Fibroblast of lung (primary cell): ENCODE measurements around the gene GRK1. TPM values are rescaled to one million over a fixed set of nuclear protein-coding genes. Genes with fewer than 3 reads are reported as not detected.

Experiments
- DNase-seq, 2 donors: peaks; one replicate each; pipeline versions ENCODE4 v3.0.0 to v3.0.0-alpha.2; 2010; ENCODE audit warnings: low read depth in 2 of 2
- H2AFZ ChIP-seq: 2 replicates; pipeline ENCODE4 v1.5.1; 2012; ENCODE audit warnings: low read length, control low read depth, inconsistent platforms
- H3K27ac ChIP-seq: 2 replicates; pipeline ENCODE4 v1.5.1; 2011; ENCODE audit warnings: low read length, control low read depth; ENCODE audit not compliant: insufficient read depth
- H3K27me3 ChIP-seq: 2 replicates; pipeline ENCODE4 v1.5.1; 2011; ENCODE audit warnings: mild to moderate bottlenecking, low read length; ENCODE audit not compliant: control insufficient read depth, insufficient read depth
- H3K36me3 ChIP-seq: 2 replicates; pipeline ENCODE4 v1.5.1; 2011; ENCODE audit warnings: low read length; ENCODE audit not compliant: control insufficient read depth, insufficient read depth
- H3K4me1 ChIP-seq: 2 replicates; pipeline ENCODE4 v1.5.1; 2011; ENCODE audit warnings: low read length; ENCODE audit not compliant: control insufficient read depth, insufficient read depth; ENCODE audit errors: extremely low read depth
- H3K4me2 ChIP-seq: 2 replicates; pipeline ENCODE4 v1.5.1; 2011; ENCODE audit warnings: low read length, control low read depth; ENCODE audit not compliant: insufficient read depth; ENCODE audit errors: extremely low read depth
- H3K4me3 ChIP-seq, 4 experiments: fragments of 200-600 bp in 1 of 4; sonication (generic) in 1 of 4; replicated peaks in 1 of 4; 2 replicates each; pipeline ENCODE4 v1.5.1; 2011 to 2016; ENCODE audit warnings: low read length in 4 of 4, low read depth in 3 of 4, mild to moderate bottlenecking in 3 of 4, control low read depth in 2 of 4, inconsistent platforms in 1 of 4, mixed read lengths in 1 of 4; ENCODE audit not compliant: insufficient read depth in 1 of 4; ENCODE audit errors: control extremely low read depth in 1 of 4
- H3K79me2 ChIP-seq: 2 replicates; pipeline ENCODE4 v1.5.1; 2012; ENCODE audit warnings: mild to moderate bottlenecking, low read length, inconsistent platforms; ENCODE audit not compliant: control insufficient read depth, insufficient read depth
- H3K9ac ChIP-seq: 2 replicates; pipeline ENCODE4 v1.5.1; 2011; ENCODE audit warnings: mild to moderate bottlenecking, low read length, control low read depth; ENCODE audit not compliant: insufficient read depth
- H3K9me3 ChIP-seq: 2 replicates; pipeline ENCODE4 v1.5.1; 2012; ENCODE audit warnings: low read depth, low read length; ENCODE audit not compliant: control insufficient read depth, insufficient read depth
- H4K20me1 ChIP-seq: 2 replicates; pipeline ENCODE4 v1.5.1; 2011; ENCODE audit warnings: low read length; ENCODE audit not compliant: control insufficient read depth, insufficient read depth; ENCODE audit errors: extremely low read depth
- EZH2 ChIP-seq: IDR thresholded peaks from 2 replicates; pipeline ENCODE4 v1.5.1; 2012; ENCODE audit warnings: low read length, control low read depth, mild to moderate bottlenecking; ENCODE audit errors: missing control alignments
- polyA plus RNA-seq, 2 donors: library from polyadenylated mRNA; depleted of rRNA in 1 of 2; stranded (reverse) in 1 of 2; unstranded in 1 of 2; fragments of >200 nt; gene quantifications; 2 replicates each; pipeline ENCODE4 v1.2.1, GENCODE V29; 2011 to 2012; ENCODE audit warnings: missing spikeins in 1 of 2
- total RNA-seq: library from RNA; depleted of rRNA; stranded (reverse); fragments of >200 nt; gene quantifications from 2 replicates; pipeline ENCODE4 v1.2.1, GENCODE V29; 2014
- TF ChIP-seq, protein P1 (sequence below), 2 donors: IDR thresholded peaks in 1 of 2; conservative IDR thresholded peaks in 1 of 2; 1 replicate in 1 of 2; 2 replicates in 1 of 2; pipeline ENCODE4 v1.5.1; 2011 to 2012; ENCODE audit warnings: low read length in 2 of 2, control low read depth in 1 of 2, inconsistent platforms in 1 of 2, low read depth in 1 of 2, mild to moderate bottlenecking in 1 of 2

Gene GRK1
- total and polyA plus RNA-seq, 2 donors (not counting 1 experiment from before 2014, with no cell fraction given): 0.17 TPM; not detected in 1

DNA sequence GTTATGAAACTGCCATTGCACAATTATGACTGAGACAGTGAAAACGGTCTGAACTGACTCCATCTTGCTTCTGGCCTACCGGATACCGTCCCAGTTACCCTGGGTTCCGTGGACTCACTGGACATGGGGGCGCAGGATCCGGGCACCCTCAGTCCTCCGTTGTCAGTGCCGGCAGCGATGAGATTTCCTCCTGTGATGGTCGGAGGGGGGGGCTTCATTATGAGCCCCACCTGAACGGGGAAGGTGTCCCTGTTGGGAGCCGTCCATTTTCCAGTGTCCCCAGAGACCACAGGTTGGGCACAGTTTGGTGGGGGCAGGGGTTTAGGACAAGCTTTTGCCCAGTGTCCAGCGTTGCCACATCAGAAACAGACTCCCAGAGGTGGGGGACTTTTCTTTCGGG, 115.5 kb downstream of the GRK1 start:
- no peaks in the 10 kb centered on the region for H3K36me3 ChIP-seq
- H3K4me2 ChIP-seq: no peak overlapping the region
- no peak overlapping the region for H3K27ac ChIP-seq
- no peak for TF ChIP-seq EZH2
- TF ChIP-seq, protein P1, sequence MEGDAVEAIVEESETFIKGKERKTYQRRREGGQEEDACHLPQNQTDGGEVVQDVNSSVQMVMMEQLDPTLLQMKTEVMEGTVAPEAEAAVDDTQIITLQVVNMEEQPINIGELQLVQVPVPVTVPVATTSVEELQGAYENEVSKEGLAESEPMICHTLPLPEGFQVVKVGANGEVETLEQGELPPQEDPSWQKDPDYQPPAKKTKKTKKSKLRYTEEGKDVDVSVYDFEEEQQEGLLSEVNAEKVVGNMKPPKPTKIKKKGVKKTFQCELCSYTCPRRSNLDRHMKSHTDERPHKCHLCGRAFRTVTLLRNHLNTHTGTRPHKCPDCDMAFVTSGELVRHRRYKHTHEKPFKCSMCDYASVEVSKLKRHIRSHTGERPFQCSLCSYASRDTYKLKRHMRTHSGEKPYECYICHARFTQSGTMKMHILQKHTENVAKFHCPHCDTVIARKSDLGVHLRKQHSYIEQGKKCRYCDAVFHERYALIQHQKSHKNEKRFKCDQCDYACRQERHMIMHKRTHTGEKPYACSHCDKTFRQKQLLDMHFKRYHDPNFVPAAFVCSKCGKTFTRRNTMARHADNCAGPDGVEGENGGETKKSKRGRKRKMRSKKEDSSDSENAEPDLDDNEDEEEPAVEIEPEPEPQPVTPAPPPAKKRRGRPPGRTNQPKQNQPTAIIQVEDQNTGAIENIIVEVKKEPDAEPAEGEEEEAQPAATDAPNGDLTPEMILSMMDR (conservative IDR thresholded peaks at IDR 0.05 in 1 of 2, IDR thresholded peaks at IDR 0.05 in 1 of 2; ENCODE audit: low read depth in 1 of 2, low read length in 2 of 2): no peak
- no peak overlapping the region for H3K9ac ChIP-seq
- no peaks in the 10 kb centered on the region for H3K79me2 ChIP-seq
- no peaks in the 10 kb centered on the region for H4K20me1 ChIP-seq
- H2AFZ ChIP-seq: no peak overlapping the region
- H3K4me3 ChIP-seq: no peak overlapping the region
- no peaks in the 10 kb centered on the region for H3K27me3 ChIP-seq
- H3K9me3 ChIP-seq: peaks cover 2% of the 10 kb centered on the region
- DNase-seq: no peak
- H3K4me1 ChIP-seq: peaks cover 4% of the 10 kb centered on the region

DNA sequence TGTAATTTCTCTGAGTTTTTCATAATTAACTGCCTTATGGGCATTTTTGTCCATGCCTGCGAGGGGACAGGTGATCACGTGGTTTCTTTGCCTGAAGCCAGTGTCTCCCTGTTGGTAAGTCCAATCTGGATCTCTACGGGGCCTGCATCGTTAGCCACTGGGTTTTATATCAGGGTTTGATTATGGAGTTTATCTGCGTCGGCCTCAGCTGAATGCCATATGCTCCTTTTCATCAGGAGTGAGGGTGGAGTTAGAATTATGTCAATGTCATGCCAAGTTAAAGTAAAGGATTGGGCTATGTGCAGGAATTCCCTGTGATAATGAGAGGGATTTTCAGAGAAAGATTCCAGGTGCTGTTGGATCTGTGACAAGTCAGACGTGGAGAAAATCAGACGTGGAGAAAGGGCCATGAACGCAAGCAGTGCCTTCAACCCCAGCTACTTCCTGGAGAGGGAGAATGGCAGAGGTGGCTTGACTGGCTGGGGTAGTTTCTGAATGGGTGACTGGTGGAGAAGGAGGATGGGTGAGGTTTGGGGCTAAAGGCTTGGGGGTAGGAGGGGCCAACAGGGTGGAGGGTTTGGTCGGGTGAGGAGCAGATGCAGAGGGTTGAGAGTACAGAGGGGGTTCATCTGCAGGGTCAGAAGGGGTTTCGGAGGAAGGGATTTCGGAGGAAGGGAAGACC, 116.3 kb downstream of the GRK1 start:
- Histone ChIP-seq H3K9me3 (peaks cover 2% of the 10 kb centered on the region), H3K36me3 (no peaks in the 10 kb centered on the region), H3K27me3 (no peaks in the 10 kb centered on the region), H3K79me2 (no peaks in the 10 kb centered on the region), H3K4me3 (no peak overlapping the region), H3K9ac (no peak overlapping the region), H3K4me1 (peaks cover 4% of the 10 kb centered on the region), H3K27ac (no peak overlapping the region), H2AFZ (no peak overlapping the region), H4K20me1 (no peaks in the 10 kb centered on the region), H3K4me2 (no peak overlapping the region)
- DNase-seq: no peak
- TF ChIP-seq EZH2: no peak
- TF ChIP-seq, protein P1 (conservative IDR thresholded peaks at IDR 0.05 in 1 of 2, IDR thresholded peaks at IDR 0.05 in 1 of 2; ENCODE audit: low read depth in 1 of 2, low read length in 2 of 2): no peak

DNA sequence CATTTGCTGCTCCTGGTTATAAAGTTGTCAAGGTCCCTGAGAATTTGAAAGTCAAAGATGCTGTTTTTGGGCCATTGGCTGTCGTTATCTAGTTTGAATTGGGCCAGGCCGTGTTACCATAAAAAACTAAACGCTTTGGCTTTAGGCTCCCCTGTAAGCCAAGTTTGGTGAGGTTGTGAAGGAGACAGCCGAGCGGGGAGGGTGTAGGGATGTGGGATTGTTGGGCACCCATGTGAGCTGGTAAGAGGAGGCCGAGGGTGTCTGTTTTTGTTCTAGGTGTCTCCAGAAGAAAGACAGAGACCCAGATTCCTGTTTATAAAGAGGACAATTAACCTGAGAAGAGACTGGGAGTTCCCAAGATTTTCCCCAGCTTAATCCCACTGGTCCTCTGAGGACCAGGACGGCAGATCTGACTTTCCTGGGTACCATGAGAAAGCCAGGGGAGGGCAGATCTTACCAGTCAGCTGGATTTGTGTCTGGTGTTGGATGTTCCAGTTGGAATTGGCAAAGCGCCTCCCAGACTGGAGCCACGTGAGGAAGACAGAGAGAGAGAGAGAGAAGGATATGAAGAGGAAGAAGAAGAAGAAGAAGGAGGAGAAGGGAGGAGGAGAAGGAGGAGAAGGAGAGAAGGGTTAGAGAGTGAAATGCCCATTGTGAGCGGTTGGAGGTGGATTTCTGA, 117.1 kb downstream of the GRK1 start:
- Histone ChIP-seq H3K27ac (no peak overlapping the region), H3K36me3 (no peaks in the 10 kb centered on the region), H4K20me1 (no peaks in the 10 kb centered on the region), H3K4me3 (no peak overlapping the region), H2AFZ (no peak overlapping the region), H3K4me1 (peaks cover 4% of the 10 kb centered on the region), H3K79me2 (no peaks in the 10 kb centered on the region), H3K27me3 (no peaks in the 10 kb centered on the region), H3K9me3 (peaks cover 2% of the 10 kb centered on the region), H3K4me2 (no peak overlapping the region), H3K9ac (no peak overlapping the region)
- TF ChIP-seq, protein P1 (conservative IDR thresholded peaks at IDR 0.05 in 1 of 2, IDR thresholded peaks at IDR 0.05 in 1 of 2; ENCODE audit: low read depth in 1 of 2, low read length in 2 of 2): no peak
- TF ChIP-seq EZH2: no peak
- no peak for DNase-seq
